A673 (cell line): ENCODE results near the gene SPHK1. TPM values are rescaled to one million over a fixed set of nuclear protein-coding genes. Genes with fewer than 3 reads are reported as not detected.

Experiments
- BruUV-seq: library from RNA; stranded (reverse); fragments of 400-500 nt; replicated peaks from 2 replicates; lab custom pipeline; 2021; lab: Mats Ljungman, UMichigan
- CTCF ChIA-PET: fragments of 300-600 bp; sonication (Branson Sonifier 250); formaldehyde crosslinking; loops from one replicate; lab custom pipeline; 2022; ENCODE audit warnings: antibody characterized with exemption; lab: Charles Lee
- POLR2A ChIA-PET: fragments of 300-600 bp; sonication (Branson Sonifier 250); formaldehyde crosslinking; loops from one replicate; lab custom pipeline; 2022; ENCODE audit warnings: antibody characterized with exemption; ENCODE audit not compliant: low non-redundant PET; lab: Charles Lee
- DNase-seq: peaks from one replicate; pipeline ENCODE4 v3.0.0-alpha.2; 2015; ENCODE audit warnings: low spot score
- H3K27ac ChIP-seq: fragments of 200-600 bp; sonication (generic); 2 replicates; pipeline ENCODE4 v1.5.1; 2016; ENCODE audit warnings: mixed run types, low read depth, mild to moderate bottlenecking, mixed read lengths, antibody characterized with exemption, low read length; ENCODE audit not compliant: poor library complexity, severe bottlenecking
- H3K27me3 ChIP-seq: fragments of 200-600 bp; sonication (generic); replicated peaks from 2 replicates; pipeline ENCODE4 v1.6.1; 2017; ENCODE audit warnings: mixed run types, low read depth, mild to moderate bottlenecking, mixed read lengths, antibody characterized with exemption, low read length; ENCODE audit not compliant: insufficient read depth, poor library complexity
- H3K36me3 ChIP-seq: fragments of 200-600 bp; sonication (generic); 2 replicates; pipeline ENCODE4 v1.6.1; 2016; ENCODE audit warnings: mixed run types, mild to moderate bottlenecking, mixed read lengths, antibody characterized with exemption, low read length; ENCODE audit not compliant: insufficient read depth, poor library complexity, severe bottlenecking
- H3K4me1 ChIP-seq: fragments of 200-600 bp; sonication (generic); 2 replicates; pipeline ENCODE4 v1.6.1; 2017; ENCODE audit warnings: mixed run types, mild to moderate bottlenecking, mixed read lengths, antibody characterized with exemption, low read length; ENCODE audit not compliant: insufficient read depth, poor library complexity, severe bottlenecking
- H3K4me3 ChIP-seq: fragments of 200-600 bp; sonication (generic); 2 replicates; pipeline ENCODE4 v1.5.1; 2016; ENCODE audit warnings: low read depth, mixed run types, mild to moderate bottlenecking, mixed read lengths, low read length; ENCODE audit not compliant: poor library complexity, severe bottlenecking
- H3K9me3 ChIP-seq: fragments of 200-600 bp; sonication (generic); 2 replicates; pipeline ENCODE4 v1.6.1; 2016; ENCODE audit warnings: mixed run types, low read depth, mild to moderate bottlenecking, mixed read lengths, antibody characterized with exemption, low read length; ENCODE audit not compliant: poor library complexity, severe bottlenecking
- CTCF ChIP-seq: fragments of 300-800, 200-600 bp; sonication (generic); conservative IDR thresholded peaks from 2 replicates; pipeline ENCODE4 v1.5.1; 2017; ENCODE audit warnings: low read depth, mild to moderate bottlenecking, antibody characterized with exemption, low read length, moderate library complexity, mixed read lengths
- EZH2 ChIP-seq: fragments of 200-600 bp; sonication (generic); IDR thresholded peaks from 2 replicates; pipeline ENCODE4 v1.6.1; 2017; ENCODE audit warnings: borderline replicate concordance, low read depth, mild to moderate bottlenecking, mixed read lengths, antibody characterized with exemption, low read length; ENCODE audit not compliant: poor library complexity, severe bottlenecking
- intact Hi-C: fragments of 100-400 bp; cut with micrococcal nuclease; formaldehyde crosslinking; loops from one replicate; pipeline ENCODE4 v1.10.0; 2022; ENCODE audit not compliant: unreplicated experiment
- total RNA-seq: library from RNA; stranded (reverse); gene quantifications from 2 replicates; pipeline ENCODE4 v1.2.3, GENCODE V29; 2021

Gene SPHK1
- total RNA-seq, 1 experiment from 2014 or later, result 0.54 TPM

GRCh38 chr17:76416457-76416856, 32.0 kb downstream of the SPHK1 start:
- H3K36me3 ChIP-seq, result no peaks in the 10 kb centered on the region
- no peak for DNase-seq
- peaks cover 19% of the 10 kb centered on the region for H3K4me1 ChIP-seq
- H3K4me3 ChIP-seq, result no peak overlapping the region
- no peaks in the 10 kb centered on the region for H3K9me3 ChIP-seq
- POLR2A ChIA-PET, result no interaction called here
- CTCF ChIA-PET, result interaction anchor here (0.6 kb wide), 1 partner anchor 487 kb away, joined by 3 read pairs; no protein-coding TSS in a partner anchor
- BruUV-seq, result no TSS peak
- no peak for TF ChIP-seq CTCF
- TF ChIP-seq EZH2, result no peak
- intact Hi-C loops, result no loop called here
- H3K27ac ChIP-seq, result no peak overlapping the region
- no peaks in the 10 kb centered on the region for H3K27me3 ChIP-seq

GRCh38 chr17:76416899-76417298, 32.5 kb downstream of the SPHK1 start:
- DNase-seq, result no peak
- Histone ChIP-seq H3K4me1 (peaks cover 19% of the 10 kb centered on the region), H3K27ac (no peak overlapping the region), H3K27me3 (no peaks in the 10 kb centered on the region), H3K9me3 (no peaks in the 10 kb centered on the region), H3K4me3 (no peak overlapping the region), H3K36me3 (no peaks in the 10 kb centered on the region)
- POLR2A ChIA-PET, result no interaction called here
- intact Hi-C loops, result no loop called here
- BruUV-seq, result no TSS peak
- TF ChIP-seq CTCF (no peak), EZH2 (no peak)
- CTCF ChIA-PET, result interaction anchor here (0.6 kb wide), 1 partner anchor 113 kb away, joined by 11 read pairs; no protein-coding TSS in a partner anchor

GRCh38 chr17:76417499-76418143, 33.2 kb downstream of the SPHK1 start:
- CTCF ChIA-PET, result interaction anchor here (0.6 kb wide), 1 partner anchor 114 kb away, joined by 11 read pairs; no protein-coding TSS in a partner anchor
- no peak for TF ChIP-seq EZH2
- TF ChIP-seq CTCF, result no peak
- POLR2A ChIA-PET, result no interaction called here
- no TSS peak for BruUV-seq
- Histone ChIP-seq H3K27me3 (no peaks in the 10 kb centered on the region), H3K4me1 (peaks cover 19% of the 10 kb centered on the region), H3K27ac (no peak overlapping the region), H3K4me3 (no peak overlapping the region), H3K36me3 (no peaks in the 10 kb centered on the region), H3K9me3 (no peaks in the 10 kb centered on the region)
- DNase-seq, result no peak
- intact Hi-C loops, result no loop called here
